Measurements from ENCODE around the gene CTDSPL.

CTDSPL gene

DNA sequence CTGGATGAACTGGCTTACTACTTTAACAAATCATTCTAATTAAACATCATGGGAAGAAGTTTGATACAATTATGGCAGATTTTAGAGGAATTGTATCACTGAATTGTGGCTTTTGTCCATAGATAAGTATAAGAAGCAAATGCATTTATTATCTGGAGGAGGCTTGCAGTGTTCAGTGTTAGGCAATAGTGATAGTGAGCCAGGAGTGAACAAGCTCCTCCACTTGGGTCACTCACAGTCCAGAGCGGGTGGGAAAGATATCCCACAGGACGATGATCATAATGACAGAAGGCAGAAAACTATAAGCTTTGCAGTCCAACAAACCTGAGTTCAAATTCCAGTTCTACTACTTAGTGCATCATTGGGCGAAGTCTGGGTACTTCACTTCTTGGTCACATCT is 64.9 kb downstream of the CTDSPL start:
- TF ChIP-seq TOX (CRISPR knock-in tag; IDR thresholded peaks at IDR 0.05; ENCODE audit: borderline replicate concordance) (no peak), BACH2 (CRISPR knock-in tag; IDR thresholded peaks at IDR 0.05; ENCODE audit: borderline replicate concordance) (no peak), ESRRG (CRISPR knock-in tag; IDR thresholded peaks at IDR 0.05) (no peak), OSR1 (CRISPR knock-in tag; IDR thresholded peaks at IDR 0.05) (no peak), SNAI2 (CRISPR knock-in tag; IDR thresholded peaks at IDR 0.05) (no peak), ZC3H10 (CRISPR knock-in tag; IDR thresholded peaks at IDR 0.05) (no peak), ISL1 (CRISPR knock-in tag; IDR thresholded peaks at IDR 0.05) (no peak), RARB (CRISPR knock-in tag; IDR thresholded peaks at IDR 0.05) (no peak), ZNF565 (CRISPR knock-in tag; conservative IDR thresholded peaks at IDR 0.05; ENCODE audit: low read depth) (no peak)
- TF ChIP-seq, protein P1, sequence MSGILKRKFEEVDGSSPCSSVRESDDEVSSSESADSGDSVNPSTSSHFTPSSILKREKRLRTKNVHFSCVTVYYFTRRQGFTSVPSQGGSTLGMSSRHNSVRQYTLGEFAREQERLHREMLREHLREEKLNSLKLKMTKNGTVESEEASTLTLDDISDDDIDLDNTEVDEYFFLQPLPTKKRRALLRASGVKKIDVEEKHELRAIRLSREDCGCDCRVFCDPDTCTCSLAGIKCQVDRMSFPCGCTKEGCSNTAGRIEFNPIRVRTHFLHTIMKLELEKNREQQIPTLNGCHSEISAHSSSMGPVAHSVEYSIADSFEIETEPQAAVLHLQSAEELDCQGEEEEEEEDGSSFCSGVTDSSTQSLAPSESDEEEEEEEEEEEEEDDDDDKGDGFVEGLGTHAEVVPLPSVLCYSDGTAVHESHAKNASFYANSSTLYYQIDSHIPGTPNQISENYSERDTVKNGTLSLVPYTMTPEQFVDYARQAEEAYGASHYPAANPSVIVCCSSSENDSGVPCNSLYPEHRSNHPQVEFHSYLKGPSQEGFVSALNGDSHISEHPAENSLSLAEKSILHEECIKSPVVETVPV (CRISPR knock-in tag; IDR thresholded peaks at IDR 0.05): no peak
- no peak for ATAC-seq

DNA sequence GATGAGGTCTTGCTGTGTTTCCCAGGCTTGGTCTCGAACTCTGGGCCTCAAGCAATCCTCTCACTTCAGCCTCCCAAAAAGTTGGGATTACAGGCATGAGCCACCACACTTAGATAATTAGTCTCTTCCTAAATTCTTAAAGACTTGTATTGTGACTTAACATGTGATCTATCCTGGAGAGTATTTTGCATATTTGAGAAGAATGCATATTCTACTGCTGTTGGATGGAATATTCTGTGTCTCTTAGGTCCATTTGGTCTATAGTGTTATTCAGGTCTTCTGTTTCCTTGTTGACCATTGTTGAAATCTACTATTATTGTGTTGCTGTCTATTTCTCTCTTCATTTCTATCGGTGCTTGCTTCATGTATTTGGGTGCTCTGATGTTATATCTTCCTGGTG is 68.8 kb downstream of the CTDSPL start:
- ATAC-seq: no peak
- TF ChIP-seq ZFP3 (CRISPR knock-in tag; IDR thresholded peaks at IDR 0.05) (no peak), ESRRG (CRISPR knock-in tag; IDR thresholded peaks at IDR 0.05) (no peak), ISL1 (CRISPR knock-in tag; IDR thresholded peaks at IDR 0.05) (no peak), OSR1 (CRISPR knock-in tag; IDR thresholded peaks at IDR 0.05) (no peak), ZNF70 (CRISPR knock-in tag; IDR thresholded peaks at IDR 0.05) (no peak), ARNTL (CRISPR knock-in tag; IDR thresholded peaks at IDR 0.05; ENCODE audit: borderline replicate concordance, low read depth) (no peak)

DNA sequence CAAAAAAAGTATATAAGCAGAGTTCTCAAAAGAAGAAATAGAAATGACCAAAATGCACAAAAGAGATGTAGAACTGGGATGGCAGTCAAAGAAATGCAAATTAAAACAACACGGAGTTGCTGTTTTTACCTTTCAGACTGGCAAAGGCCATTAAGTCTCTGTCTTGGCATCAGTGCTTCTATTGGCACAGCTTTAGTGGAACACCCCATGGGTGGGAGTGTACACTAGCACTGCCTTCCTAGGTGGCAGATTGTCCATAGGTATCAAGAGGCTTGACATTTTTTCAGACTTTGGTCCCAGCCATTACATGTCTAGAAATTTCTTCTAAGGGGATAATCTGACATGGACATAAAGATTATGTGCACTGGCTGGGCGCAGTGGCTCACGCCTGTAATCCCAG is 70.8 kb downstream of the CTDSPL start:
- TF ChIP-seq ESRRG (CRISPR knock-in tag; IDR thresholded peaks at IDR 0.05) (no peak), ZC3H10 (CRISPR knock-in tag; IDR thresholded peaks at IDR 0.05) (no peak), ARNTL (CRISPR knock-in tag; IDR thresholded peaks at IDR 0.05; ENCODE audit: borderline replicate concordance, low read depth) (no peak), BACH2 (CRISPR knock-in tag; IDR thresholded peaks at IDR 0.05; ENCODE audit: borderline replicate concordance) (no peak), PPARA (CRISPR knock-in tag; IDR thresholded peaks at IDR 0.05; ENCODE audit: borderline replicate concordance) (no peak), OSR1 (CRISPR knock-in tag; IDR thresholded peaks at IDR 0.05) (no peak), TCF4 (CRISPR knock-in tag; IDR thresholded peaks at IDR 0.05; ENCODE audit: borderline replicate concordance) (no peak), TOX (CRISPR knock-in tag; IDR thresholded peaks at IDR 0.05; ENCODE audit: borderline replicate concordance) (no peak), ZNF70 (CRISPR knock-in tag; IDR thresholded peaks at IDR 0.05) (no peak), ZFP30 (CRISPR knock-in tag; IDR thresholded peaks at IDR 0.05) (no peak), SNAI2 (CRISPR knock-in tag; IDR thresholded peaks at IDR 0.05) (no peak), ZFP3 (CRISPR knock-in tag; IDR thresholded peaks at IDR 0.05) (no peak), GLIS3 (CRISPR knock-in tag; IDR thresholded peaks at IDR 0.05) (no peak), ZNF565 (CRISPR knock-in tag; conservative IDR thresholded peaks at IDR 0.05; ENCODE audit: low read depth) (no peak)
- TF ChIP-seq, protein P2, sequence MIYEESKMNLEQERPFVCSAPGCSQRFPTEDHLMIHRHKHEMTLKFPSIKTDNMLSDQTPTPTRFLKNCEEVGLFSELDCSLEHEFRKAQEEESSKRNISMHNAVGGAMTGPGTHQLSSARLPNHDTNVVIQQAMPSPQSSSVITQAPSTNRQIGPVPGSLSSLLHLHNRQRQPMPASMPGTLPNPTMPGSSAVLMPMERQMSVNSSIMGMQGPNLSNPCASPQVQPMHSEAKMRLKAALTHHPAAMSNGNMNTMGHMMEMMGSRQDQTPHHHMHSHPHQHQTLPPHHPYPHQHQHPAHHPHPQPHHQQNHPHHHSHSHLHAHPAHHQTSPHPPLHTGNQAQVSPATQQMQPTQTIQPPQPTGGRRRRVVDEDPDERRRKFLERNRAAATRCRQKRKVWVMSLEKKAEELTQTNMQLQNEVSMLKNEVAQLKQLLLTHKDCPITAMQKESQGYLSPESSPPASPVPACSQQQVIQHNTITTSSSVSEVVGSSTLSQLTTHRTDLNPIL (CRISPR knock-in tag; IDR thresholded peaks at IDR 0.05; ENCODE audit: low read depth): no peak
- TF ChIP-seq, protein P1 (CRISPR knock-in tag; IDR thresholded peaks at IDR 0.05): no peak
- TF ChIP-seq, protein P3, sequence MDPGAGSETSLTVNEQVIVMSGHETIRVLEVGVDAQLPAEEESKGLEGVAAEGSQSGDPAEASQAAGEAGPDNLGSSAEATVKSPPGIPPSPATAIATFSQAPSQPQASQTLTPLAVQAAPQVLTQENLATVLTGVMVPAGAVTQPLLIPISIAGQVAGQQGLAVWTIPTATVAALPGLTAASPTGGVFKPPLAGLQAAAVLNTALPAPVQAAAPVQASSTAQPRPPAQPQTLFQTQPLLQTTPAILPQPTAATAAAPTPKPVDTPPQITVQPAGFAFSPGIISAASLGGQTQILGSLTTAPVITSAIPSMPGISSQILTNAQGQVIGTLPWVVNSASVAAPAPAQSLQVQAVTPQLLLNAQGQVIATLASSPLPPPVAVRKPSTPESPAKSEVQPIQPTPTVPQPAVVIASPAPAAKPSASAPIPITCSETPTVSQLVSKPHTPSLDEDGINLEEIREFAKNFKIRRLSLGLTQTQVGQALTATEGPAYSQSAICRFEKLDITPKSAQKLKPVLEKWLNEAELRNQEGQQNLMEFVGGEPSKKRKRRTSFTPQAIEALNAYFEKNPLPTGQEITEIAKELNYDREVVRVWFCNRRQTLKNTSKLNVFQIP (CRISPR knock-in tag; IDR thresholded peaks at IDR 0.05; ENCODE audit: borderline replicate concordance, low read depth): no peak
- TF ChIP-seq, protein P4, sequence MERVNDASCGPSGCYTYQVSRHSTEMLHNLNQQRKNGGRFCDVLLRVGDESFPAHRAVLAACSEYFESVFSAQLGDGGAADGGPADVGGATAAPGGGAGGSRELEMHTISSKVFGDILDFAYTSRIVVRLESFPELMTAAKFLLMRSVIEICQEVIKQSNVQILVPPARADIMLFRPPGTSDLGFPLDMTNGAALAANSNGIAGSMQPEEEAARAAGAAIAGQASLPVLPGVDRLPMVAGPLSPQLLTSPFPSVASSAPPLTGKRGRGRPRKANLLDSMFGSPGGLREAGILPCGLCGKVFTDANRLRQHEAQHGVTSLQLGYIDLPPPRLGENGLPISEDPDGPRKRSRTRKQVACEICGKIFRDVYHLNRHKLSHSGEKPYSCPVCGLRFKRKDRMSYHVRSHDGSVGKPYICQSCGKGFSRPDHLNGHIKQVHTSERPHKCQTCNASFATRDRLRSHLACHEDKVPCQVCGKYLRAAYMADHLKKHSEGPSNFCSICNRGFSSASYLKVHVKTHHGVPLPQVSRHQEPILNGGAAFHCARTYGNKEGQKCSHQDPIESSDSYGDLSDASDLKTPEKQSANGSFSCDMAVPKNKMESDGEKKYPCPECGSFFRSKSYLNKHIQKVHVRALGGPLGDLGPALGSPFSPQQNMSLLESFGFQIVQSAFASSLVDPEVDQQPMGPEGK (CRISPR knock-in tag; IDR thresholded peaks at IDR 0.05; ENCODE audit: borderline replicate concordance): no peak
- no peak for ATAC-seq

All from SK-N-SH treated with all-trans-retinoic acid at 6 μM for 48 hours (cell line).